Endometrium (tissue), 2 donors: ENCODE measurements around the gene TRPM8.

Source experiments
- FAIRE-seq: peaks from 2 replicates; lab custom pipeline; 2012; peaks lifted over from hg19 to GRCh38; lab: Jason Lieb, UNC
- donor health status: control.
- donor health status: control.

Gene TRPM8

GRCh38 chr2:233976087-233976486, 58.9 kb downstream of the TRPM8 start:
- no peak for FAIRE-seq

- peak; percentile 64 for FAIRE-seq
Measured at GRCh38 chr2:233976690-233977294, 59.6 kb downstream of the TRPM8 start.

- FAIRE-seq = no peak
Measured at GRCh38 chr2:233977296-233977837, 60.2 kb downstream of the TRPM8 start.

- FAIRE-seq = no peak
Measured at GRCh38 chr2:233979748-233980147, 62.6 kb downstream of the TRPM8 start.

GRCh38 chr2:233980955-233981561, 63.9 kb downstream of the TRPM8 start:
- no peak for FAIRE-seq

GRCh38 chr2:233981574-233982420, 64.6 kb downstream of the TRPM8 start:
- FAIRE-seq = no peak

- no peak for FAIRE-seq
Measured at GRCh38 chr2:233982421-233983121, 65.4 kb downstream of the TRPM8 start.

- FAIRE-seq = no peak
Measured at GRCh38 chr2:233983445-233983844, 66.3 kb downstream of the TRPM8 start.

- no peak for FAIRE-seq
Measured at GRCh38 chr2:233988581-233988980, 71.4 kb downstream of the TRPM8 start.

GRCh38 chr2:233989221-233989858, 72.2 kb downstream of the TRPM8 start:
- FAIRE-seq = no peak

GRCh38 chr2:233990261-233990798, 73.2 kb downstream of the TRPM8 start:
- no peak for FAIRE-seq

GRCh38 chr2:233991196-233991595, 74.0 kb downstream of the TRPM8 start:
- FAIRE-seq = no peak

GRCh38 chr2:233992513-233993217, 75.5 kb downstream of the TRPM8 start:
- no peak for FAIRE-seq

GRCh38 chr2:233993461-233993860, 76.3 kb downstream of the TRPM8 start:
- FAIRE-seq = no peak

GRCh38 chr2:233994151-233994550, 77.0 kb downstream of the TRPM8 start:
- no peak for FAIRE-seq

GRCh38 chr2:233996000-233996399, 78.8 kb downstream of the TRPM8 start:
- FAIRE-seq = no peak

GRCh38 chr2:233996461-233996860, 79.3 kb downstream of the TRPM8 start:
- FAIRE-seq = no peak

GRCh38 chr2:233997707-233998106, 80.5 kb downstream of the TRPM8 start:
- FAIRE-seq = no peak

- FAIRE-seq = no peak
Measured at GRCh38 chr2:233999182-233999581, 82.0 kb downstream of the TRPM8 start.

- no peak for FAIRE-seq
Measured at GRCh38 chr2:234001380-234002160, 84.4 kb downstream of the TRPM8 start.
